H9 (cell line): ENCODE measurements around the gene SRSF7. TPM values are rescaled to one million over a fixed set of nuclear protein-coding genes. Genes with fewer than 3 reads are reported as not detected.

Experiments used
- DNase-seq: peaks from one replicate; pipeline ENCODE4 v3.0.0-alpha.2; 2017
- H2AFZ ChIP-seq: one replicate; pipeline ENCODE4 v1.6.1; 2013; ENCODE audit warnings: mild to moderate bottlenecking, low read length, control low read depth, moderate library complexity
- H2AK5ac ChIP-seq: 2 replicates; pipeline ENCODE4 v1.6.1; 2013; ENCODE audit warnings: low read length, control low read depth, mixed read lengths; ENCODE audit not compliant: insufficient read length
- H2BK120ac ChIP-seq: one replicate; pipeline ENCODE4 v1.6.1; 2013; ENCODE audit warnings: low read depth, mild to moderate bottlenecking, low read length, control low read depth, inconsistent platforms; ENCODE audit not compliant: poor library complexity, severe bottlenecking
- H2BK12ac ChIP-seq: 2 replicates; pipeline ENCODE4 v1.6.1; 2013; ENCODE audit warnings: low read length, control low read depth, mixed read lengths, low read depth; ENCODE audit not compliant: insufficient read length
- H2BK15ac ChIP-seq: 2 replicates; pipeline ENCODE4 v1.6.1; 2013; ENCODE audit warnings: low read depth, low read length, control low read depth
- H2BK20ac ChIP-seq: one replicate; pipeline ENCODE4 v1.6.1; 2013; ENCODE audit warnings: low read depth, mild to moderate bottlenecking, low read length, control low read depth, inconsistent platforms; ENCODE audit not compliant: poor library complexity, severe bottlenecking
- H2BK5ac ChIP-seq: 2 replicates; pipeline ENCODE4 v1.6.1; 2013; ENCODE audit warnings: low read length, control low read depth, mixed read lengths; ENCODE audit not compliant: insufficient read length
- H3K14ac ChIP-seq: 2 replicates; pipeline ENCODE4 v1.6.1; 2013; ENCODE audit warnings: low read length, control low read depth; ENCODE audit not compliant: insufficient read depth
- H3K18ac ChIP-seq: 2 replicates; pipeline ENCODE4 v1.6.1; 2013; ENCODE audit warnings: low read depth, mild to moderate bottlenecking, mixed read lengths, low read length, control low read depth; ENCODE audit not compliant: insufficient read length
- H3K23ac ChIP-seq: 2 replicates; pipeline ENCODE4 v1.6.1; 2013; ENCODE audit warnings: low read length, control low read depth, mixed read lengths, low read depth; ENCODE audit not compliant: insufficient read length
- H3K23me2 ChIP-seq: 2 replicates; pipeline ENCODE4 v1.6.1; 2013; ENCODE audit warnings: low read depth, mild to moderate bottlenecking, mixed read lengths, low read length, control low read depth; ENCODE audit not compliant: insufficient read length, poor library complexity, severe bottlenecking
- H3K27ac ChIP-seq: 2 replicates; pipeline ENCODE4 v1.5.1; 2013; ENCODE audit warnings: low read length, control low read depth, mixed read lengths, low read depth; ENCODE audit not compliant: insufficient read length
- H3K27me3 ChIP-seq: 2 replicates; pipeline ENCODE4 v1.6.1; 2013; ENCODE audit warnings: low read length, control low read depth, inconsistent platforms; ENCODE audit not compliant: insufficient read depth
- H3K4ac ChIP-seq: 2 replicates; pipeline ENCODE4 v1.6.1; 2013; ENCODE audit warnings: low read depth, mild to moderate bottlenecking, control low read depth, inconsistent platforms, low read length, moderate library complexity
- H3K4me1 ChIP-seq: 2 replicates; pipeline ENCODE4 v1.6.1; 2013; ENCODE audit warnings: low read length, control low read depth, inconsistent platforms; ENCODE audit not compliant: insufficient read depth
- H3K4me2 ChIP-seq: 2 replicates; pipeline ENCODE4 v1.6.1; 2013; ENCODE audit warnings: low read length, control low read depth, mixed read lengths; ENCODE audit not compliant: insufficient read length, insufficient read depth
- H3K56ac ChIP-seq: 2 replicates; pipeline ENCODE4 v1.6.1; 2013; ENCODE audit warnings: low read depth, mild to moderate bottlenecking, mixed read lengths, low read length, control low read depth; ENCODE audit not compliant: insufficient read length
- H3K79me1 ChIP-seq: 2 replicates; pipeline ENCODE4 v1.6.1; 2013; ENCODE audit warnings: low read depth, mild to moderate bottlenecking, moderate library complexity, low read length, control low read depth, inconsistent platforms; ENCODE audit not compliant: insufficient read depth, poor library complexity, severe bottlenecking
- H3K79me2 ChIP-seq: 2 replicates; pipeline ENCODE4 v1.6.1; 2013; ENCODE audit warnings: low read length, control low read depth, inconsistent platforms; ENCODE audit not compliant: insufficient read depth
- H3K9ac ChIP-seq: 2 replicates; pipeline ENCODE4 v1.6.1; 2013; ENCODE audit warnings: low read length, control low read depth, mixed read lengths; ENCODE audit not compliant: insufficient read length; ENCODE audit errors: extremely low read depth
- H3K9me3 ChIP-seq: one replicate; pipeline ENCODE4 v1.6.1; 2013; ENCODE audit warnings: low read depth, low read length, inconsistent platforms; ENCODE audit not compliant: control insufficient read depth
- H3T11ph ChIP-seq: one replicate; pipeline ENCODE4 v1.6.1; 2013; ENCODE audit warnings: mild to moderate bottlenecking, low read length, control low read depth, inconsistent platforms
- H4K20me1 ChIP-seq: one replicate; pipeline ENCODE4 v1.6.1; 2013; ENCODE audit not compliant: control insufficient read depth, insufficient read length, insufficient read depth
- H4K5ac ChIP-seq: 2 replicates; pipeline ENCODE4 v1.6.1; 2013; ENCODE audit warnings: low read depth, mild to moderate bottlenecking, mixed read lengths, low read length, control low read depth; ENCODE audit not compliant: insufficient read length
- H4K8ac ChIP-seq: replicated peaks from 2 replicates; pipeline ENCODE4 v1.6.1; 2013; ENCODE audit warnings: low read length, control low read depth, mixed read lengths, low read depth; ENCODE audit not compliant: insufficient read length
- H4K91ac ChIP-seq: 2 replicates; pipeline ENCODE4 v1.6.1; 2013; ENCODE audit warnings: low read depth, mild to moderate bottlenecking, moderate library complexity, mixed read lengths, low read length, control low read depth; ENCODE audit not compliant: insufficient read length
- H3K27ac Mint-ChIP-seq, 3 experiments: 2 replicates in 2 of 3; 3 replicates in 1 of 3; pipeline ENCODE4 v1.8.0; 2020 to 2021; ENCODE audit warnings: mixed read lengths in 3 of 3, mild to moderate bottlenecking in 1 of 3, moderate library complexity in 1 of 3
- H3K27me3 Mint-ChIP-seq: 2 replicates; pipeline ENCODE4 v1.8.0; 2021; ENCODE audit warnings: low read depth, mild to moderate bottlenecking, moderate library complexity, mixed read lengths
- H3K36me3 Mint-ChIP-seq, 3 experiments: 2 replicates in 2 of 3; 3 replicates in 1 of 3; pipeline ENCODE4 v1.8.0; 2020 to 2021; ENCODE audit warnings: low read depth in 3 of 3, mixed read lengths in 3 of 3; ENCODE audit not compliant: insufficient read depth in 1 of 3
- H3K4me1 Mint-ChIP-seq, 2 experiments: 2 replicates each; pipeline ENCODE4 v1.8.0; 2020; ENCODE audit warnings: mixed read lengths in 2 of 2
- H3K4me3 Mint-ChIP-seq, 2 experiments: 2 replicates in 1 of 2; 3 replicates in 1 of 2; pipeline ENCODE4 v1.8.0; 2020 to 2021; ENCODE audit warnings: mild to moderate bottlenecking in 2 of 2, mixed read lengths in 2 of 2, moderate library complexity in 1 of 2
- H3K9me3 Mint-ChIP-seq, 2 experiments: 2 replicates in 1 of 2; 3 replicates in 1 of 2; pipeline ENCODE4 v1.8.0; 2020; ENCODE audit warnings: mild to moderate bottlenecking in 2 of 2, mixed read lengths in 2 of 2, moderate library complexity in 1 of 2
- WGBS: extraction: QIAGEN DNeasy Blood & Tissue Kit; methylation state at CpG from one replicate; pipeline ENCODE4 v1.1.7; 2013; ENCODE audit warnings: missing lambda C conversion rate, low lambda C conversion rate, mixed read lengths; ENCODE audit not compliant: insufficient read length; ENCODE audit errors: extremely low coverage; 5-methylcytosine and 5-hydroxymethylcytosine counted together
- total RNA-seq: library from RNA; stranded (reverse); gene quantifications from 2 replicates; pipeline ENCODE4 v1.2.1, GENCODE V29; 2021
- TF ChIP-seq, protein P1 (sequence below): fragments of 200-600 bp; sonication (generic); conservative IDR thresholded peaks from 3 replicates; pipeline ENCODE4 v1.8.0; 2021; ENCODE audit warnings: antibody characterized with exemption, mild to moderate bottlenecking

SRSF7 gene
- total RNA-seq, 1 experiment from 2014 or later, result 576 TPM

GRCh38 chr2:38745267-38745666, 5.9 kb downstream of the SRSF7 start:
- H3K79me2 ChIP-seq, result peaks cover 13% of the 10 kb centered on the region
- no peak overlapping the region for H3K18ac ChIP-seq
- Mint-ChIP-seq H3K36me3 (peaks cover 70 to 91% (median 73%) of the 10 kb centered on the region in 3 experiments), H3K4me3 (no peak overlapping the region), H3K9me3 (no peaks in the 10 kb centered on the region; a peak in 1 of 5 replicates), H3K27me3 (no peaks in the 10 kb centered on the region; the same call in 1 of the 2 replicates), H3K4me1 (peaks cover 35 to 36% of the 10 kb centered on the region in 2 experiments), H3K27ac (no peak overlapping the region)
- no peak overlapping the region for H2BK20ac ChIP-seq
- H3K23ac ChIP-seq, result no peak overlapping the region
- no peaks in the 10 kb centered on the region for H3K9me3 ChIP-seq
- H2BK15ac ChIP-seq, result no peak overlapping the region
- no peak overlapping the region for H2AFZ ChIP-seq
- no CpG with 5 or more reads among the region's 9 CpGs for WGBS
- no peak overlapping the region for H4K5ac ChIP-seq
- no peaks in the 10 kb centered on the region for H4K20me1 ChIP-seq
- DNase-seq, result no peak
- H3K27me3 ChIP-seq, result no peaks in the 10 kb centered on the region
- H3K4me1 ChIP-seq, result no peaks in the 10 kb centered on the region
- H3K9ac ChIP-seq, result no peak overlapping the region
- no peak overlapping the region for H2BK5ac ChIP-seq
- no peak overlapping the region for H2BK12ac ChIP-seq
- no peaks in the 10 kb centered on the region for H3K23me2 ChIP-seq
- no peaks in the 10 kb centered on the region for H3K79me1 ChIP-seq
- H3K27ac ChIP-seq, result no peak overlapping the region
- H3K56ac ChIP-seq, result no peak overlapping the region
- H2AK5ac ChIP-seq, result no peak overlapping the region
- no peak overlapping the region for H3T11ph ChIP-seq
- H4K8ac ChIP-seq, result no peak overlapping the region
- H3K4ac ChIP-seq, result no peak overlapping the region
- H3K14ac ChIP-seq, result no peak overlapping the region
- H3K4me2 ChIP-seq, result no peak overlapping the region
- TF ChIP-seq, protein P1, sequence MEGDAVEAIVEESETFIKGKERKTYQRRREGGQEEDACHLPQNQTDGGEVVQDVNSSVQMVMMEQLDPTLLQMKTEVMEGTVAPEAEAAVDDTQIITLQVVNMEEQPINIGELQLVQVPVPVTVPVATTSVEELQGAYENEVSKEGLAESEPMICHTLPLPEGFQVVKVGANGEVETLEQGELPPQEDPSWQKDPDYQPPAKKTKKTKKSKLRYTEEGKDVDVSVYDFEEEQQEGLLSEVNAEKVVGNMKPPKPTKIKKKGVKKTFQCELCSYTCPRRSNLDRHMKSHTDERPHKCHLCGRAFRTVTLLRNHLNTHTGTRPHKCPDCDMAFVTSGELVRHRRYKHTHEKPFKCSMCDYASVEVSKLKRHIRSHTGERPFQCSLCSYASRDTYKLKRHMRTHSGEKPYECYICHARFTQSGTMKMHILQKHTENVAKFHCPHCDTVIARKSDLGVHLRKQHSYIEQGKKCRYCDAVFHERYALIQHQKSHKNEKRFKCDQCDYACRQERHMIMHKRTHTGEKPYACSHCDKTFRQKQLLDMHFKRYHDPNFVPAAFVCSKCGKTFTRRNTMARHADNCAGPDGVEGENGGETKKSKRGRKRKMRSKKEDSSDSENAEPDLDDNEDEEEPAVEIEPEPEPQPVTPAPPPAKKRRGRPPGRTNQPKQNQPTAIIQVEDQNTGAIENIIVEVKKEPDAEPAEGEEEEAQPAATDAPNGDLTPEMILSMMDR, result no peak
- no peak overlapping the region for H2BK120ac ChIP-seq
- H4K91ac ChIP-seq, result no peak overlapping the region
